ENCODE results near the gene KIF1A. TPM values are rescaled to one million over a fixed set of nuclear protein-coding genes. Genes with fewer than 3 reads are reported as not detected.

The KIF1A gene
- total and polyA plus RNA-seq, 2 donors (not counting 3 experiments of a cell fraction or from before 2014, with no cell fraction given): 0.11 to 0.64 TPM

DNA sequence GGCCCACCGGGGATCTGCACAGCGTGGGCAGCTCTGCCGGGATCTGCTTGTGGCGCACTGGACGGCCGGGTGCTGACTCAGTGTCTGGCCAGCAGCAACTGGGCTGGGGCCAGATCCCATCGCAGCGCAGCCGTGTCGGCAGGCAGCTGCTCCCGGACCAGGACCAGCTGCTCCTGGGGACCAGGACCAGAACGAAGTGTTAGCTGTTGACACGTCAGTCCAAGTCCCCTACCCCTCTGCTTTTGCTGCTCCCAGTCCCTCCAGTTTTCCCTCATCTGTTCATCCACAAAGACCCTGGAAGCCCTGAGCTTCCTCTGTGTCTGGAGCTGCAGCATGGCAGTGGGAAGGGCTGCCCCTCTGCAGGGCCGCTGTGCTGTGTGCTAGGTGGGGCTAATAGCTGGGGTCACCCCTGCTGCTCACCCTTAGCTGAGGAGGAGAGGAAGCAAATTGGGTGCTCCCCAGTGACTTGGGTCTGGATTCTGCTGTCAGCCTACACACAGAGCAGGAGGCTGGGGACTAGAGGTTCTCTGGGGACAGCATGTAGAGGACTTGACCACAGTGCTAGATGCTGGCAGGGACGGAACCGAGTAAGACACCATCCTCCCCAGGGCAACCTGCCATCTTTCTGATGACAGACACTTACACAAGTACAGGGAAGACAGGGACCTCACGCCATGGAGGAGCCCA is 16.9 kb upstream of the KIF1A start:
- Histone ChIP-seq H3K9ac (replicated peaks; ENCODE audit: extremely low read depth, insufficient read depth, low read length) (no peak overlapping the region), H3K4me3 (replicated peaks in 1 of 3; ENCODE audit: insufficient read depth in 1 of 3, low read depth in 1 of 3, low read length in 3 of 3) (no peak overlapping the region), H3K9me3 (replicated peaks; ENCODE audit: control insufficient read depth, insufficient read depth, low read length) (no peaks in the 10 kb centered on the region), H2AFZ (ENCODE audit: low read depth, low read length) (no peak overlapping the region), H3K27ac (ENCODE audit: insufficient read depth, low read depth, low read length) (no peak overlapping the region), H3K36me3 (ENCODE audit: control insufficient read depth in 2 of 2, extremely low read depth in 1 of 2, insufficient read depth in 2 of 2, low read length in 2 of 2) (no peaks in the 10 kb centered on the region), H3K4me1 (ENCODE audit: control insufficient read depth, extremely low read depth, insufficient read depth, low read length) (peaks cover 1% of the 10 kb centered on the region), H3K4me2 (ENCODE audit: insufficient read depth, low read length) (no peak overlapping the region), H4K20me1 (replicated peaks; ENCODE audit: control insufficient read depth, extremely low read depth, insufficient read depth, low read length) (no peaks in the 10 kb centered on the region), H3K27me3 (ENCODE audit: control insufficient read depth in 2 of 2, insufficient read depth in 2 of 2, low read length in 2 of 2) (no peaks in the 10 kb centered on the region), H3K9me1 (replicated peaks; ENCODE audit: control insufficient read depth, extremely low read depth, insufficient read depth, low read length) (no peaks in the 10 kb centered on the region), H3K79me2 (ENCODE audit: control insufficient read depth, insufficient read depth, low read length) (no peaks in the 10 kb centered on the region)
- dilution Hi-C loops (cut with MboI; ENCODE audit: extremely low pct_ligation_motif_present, low sequenced_read_pairs) (no loop called here), intact Hi-C loops (cut with micrococcal nuclease) (no loop called here)
- BruUV-seq (replicated peaks): no TSS peak
- ChIA-PET POLR2A (no interaction called here), CTCF (no interaction called here)
- DNase-seq (ENCODE audit: low read depth, low spot score) (no peak), FAIRE-seq (no peak)
- no peak for TF ChIP-seq FOS (IDR thresholded peaks at IDR 0.05; ENCODE audit: borderline replicate concordance, insufficient read depth, low read length)
- no peak for TF ChIP-seq JUN (IDR thresholded peaks at IDR 0.05; ENCODE audit: borderline replicate concordance, insufficient read depth, insufficient read length, low read depth)
- no peak for TF ChIP-seq CTCF (IDR thresholded peaks at IDR 0.05; ENCODE audit: extremely low read depth in 1 of 2, insufficient read depth in 1 of 2, low read depth in 1 of 2, low read length in 2 of 2)
- no peak for TF ChIP-seq MYC (IDR thresholded peaks at IDR 0.05; ENCODE audit: low read depth, low read length)
- TF ChIP-seq POLR2AphosphoS5 (IDR thresholded peaks at IDR 0.05; ENCODE audit: insufficient read depth, low read depth, low read length): no peak
- no peak for TF ChIP-seq POLR2A (IDR thresholded peaks at IDR 0.05; ENCODE audit: low read depth, low read length)
- TF ChIP-seq EZH2 (IDR thresholded peaks at IDR 0.05; ENCODE audit: borderline replicate concordance, low read depth, low read length, severe bottlenecking): no peak
- TF ChIP-seq GATA2 (IDR thresholded peaks at IDR 0.05; ENCODE audit: insufficient read depth, insufficient read length, low read depth, low read length): no peak
- TF ChIP-seq, protein P1, sequence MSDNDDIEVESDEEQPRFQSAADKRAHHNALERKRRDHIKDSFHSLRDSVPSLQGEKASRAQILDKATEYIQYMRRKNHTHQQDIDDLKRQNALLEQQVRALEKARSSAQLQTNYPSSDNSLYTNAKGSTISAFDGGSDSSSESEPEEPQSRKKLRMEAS (IDR thresholded peaks at IDR 0.05; ENCODE audit: insufficient read depth, insufficient read length): no peak

Data from endothelial cell of umbilical vein (primary cell).